GM23338 (cell line): Measurements from ENCODE around the gene ICAM2. TPM values are rescaled to one million over a fixed set of nuclear protein-coding genes. Genes with fewer than 3 reads are reported as not detected.

Experiments
- ATAC-seq: fragments of 200-7000 bp; cut with Tn5 transposase; 3 replicates; pipeline ENCODE4 v1.9.1; 2020
- DNase-seq: peaks from one replicate; pipeline ENCODE4 v3.0.0-alpha.2; 2015; ENCODE audit warnings: low spot score
- H2AFZ ChIP-seq: fragments of 200-600 bp; sonication (generic); 2 replicates; pipeline ENCODE4 v1.8.0; 2016; ENCODE audit warnings: antibody characterized with exemption, mild to moderate bottlenecking, moderate library complexity
- H3F3A ChIP-seq: fragments of 200-600 bp; sonication (generic); replicated peaks from 2 replicates; pipeline ENCODE4 v1.8.0; 2017; ENCODE audit warnings: antibody characterized with exemption, mixed run types, low read depth
- H3K27ac ChIP-seq: fragments of 200-600 bp; sonication (generic); 2 replicates; pipeline ENCODE4 v1.6.1; 2016; ENCODE audit warnings: low read depth
- H3K27me3 ChIP-seq: fragments of 200-600 bp; sonication (generic); 2 replicates; pipeline ENCODE4 v1.8.0; 2016; ENCODE audit warnings: mild to moderate bottlenecking, mixed run types, moderate library complexity; ENCODE audit not compliant: insufficient read depth
- H3K36me3 ChIP-seq: fragments of 200-600 bp; sonication (generic); 2 replicates; pipeline ENCODE4 v1.8.0; 2016; ENCODE audit warnings: mild to moderate bottlenecking; ENCODE audit not compliant: insufficient read depth
- H3K4me1 ChIP-seq: fragments of 200-600 bp; sonication (generic); 2 replicates; pipeline ENCODE4 v1.8.0; 2016; ENCODE audit warnings: mild to moderate bottlenecking, moderate library complexity; ENCODE audit not compliant: insufficient read depth
- H3K4me2 ChIP-seq: fragments of 200-600 bp; sonication (generic); 2 replicates; pipeline ENCODE4 v1.7.1; 2017; ENCODE audit warnings: mixed run types
- H3K4me3 ChIP-seq: fragments of 200-600 bp; sonication (generic); 2 replicates; pipeline ENCODE4 v1.6.1; 2016; ENCODE audit warnings: mixed run types
- H3K79me2 ChIP-seq: fragments of 200-600 bp; sonication (generic); replicated peaks from 2 replicates; pipeline ENCODE4 v1.8.0; 2017; ENCODE audit warnings: mild to moderate bottlenecking; ENCODE audit not compliant: insufficient read depth
- H3K9me2 ChIP-seq: fragments of 200-600 bp; sonication (generic); 2 replicates; pipeline ENCODE4 v1.8.0; 2017; ENCODE audit not compliant: insufficient read depth
- H4K20me1 ChIP-seq: fragments of 200-600 bp; sonication (generic); replicated peaks from 2 replicates; pipeline ENCODE4 v1.8.0; 2017; ENCODE audit warnings: mild to moderate bottlenecking; ENCODE audit not compliant: insufficient read depth
- H3K27ac Mint-ChIP-seq: 2 replicates; pipeline ENCODE4 v1.8.0; 2020; ENCODE audit warnings: inconsistent platforms, mild to moderate bottlenecking, moderate library complexity, mixed read lengths
- H3K27me3 Mint-ChIP-seq: 3 replicates; pipeline ENCODE4 v1.8.0; 2022; ENCODE audit warnings: low read depth, mild to moderate bottlenecking, moderate library complexity, mixed read lengths, inconsistent platforms; ENCODE audit not compliant: insufficient read depth, poor library complexity
- H3K36me3 Mint-ChIP-seq: 3 replicates; pipeline ENCODE4 v1.8.0; 2021; ENCODE audit warnings: low read depth, mild to moderate bottlenecking, inconsistent platforms, moderate library complexity, mixed read lengths
- H3K4me1 Mint-ChIP-seq: 3 replicates; pipeline ENCODE4 v1.8.0; 2020; ENCODE audit warnings: mild to moderate bottlenecking, inconsistent platforms, mixed read lengths
- H3K4me3 Mint-ChIP-seq: 3 replicates; pipeline ENCODE4 v1.8.0; 2021; ENCODE audit warnings: moderate library complexity, mild to moderate bottlenecking, inconsistent platforms, mixed read lengths
- H3K9me3 Mint-ChIP-seq: 3 replicates; pipeline ENCODE4 v1.8.0; 2020; ENCODE audit warnings: moderate library complexity, mild to moderate bottlenecking, inconsistent platforms, mixed read lengths
- CREB1 ChIP-seq: fragments of 250-450 bp; sonication (Bioruptor Pico); IDR thresholded peaks from 2 replicates; pipeline ENCODE4 v1.5.0; 2020; ENCODE audit warnings: low read depth, mild to moderate bottlenecking, moderate library complexity
- EZH2 ChIP-seq: fragments of 200-600 bp; sonication (generic); IDR thresholded peaks from one replicate; pipeline ENCODE4 v1.8.0; 2017; ENCODE audit warnings: antibody characterized with exemption, mild to moderate bottlenecking, low read depth; ENCODE audit not compliant: unreplicated experiment
- EZH2phosphoT487 ChIP-seq: fragments of 200-600 bp; sonication (generic); IDR thresholded peaks from one replicate; pipeline ENCODE4 v1.8.1; 2018; ENCODE audit warnings: antibody characterized with exemption; ENCODE audit not compliant: unreplicated experiment
- JUNB ChIP-seq: IDR thresholded peaks from one replicate; pipeline ENCODE4 v1.6.1; 2016; ENCODE audit warnings: antibody characterized with exemption; ENCODE audit not compliant: unreplicated experiment
- NANOG ChIP-seq: IDR thresholded peaks from 2 replicates; pipeline ENCODE4 v1.6.1; 2016; ENCODE audit warnings: antibody characterized with exemption, borderline replicate concordance
- POLR2AphosphoS5 ChIP-seq: IDR thresholded peaks from 2 replicates; pipeline ENCODE4 v1.6.1; 2016; ENCODE audit warnings: antibody characterized with exemption, low read depth
- STAT1 ChIP-seq: IDR thresholded peaks from one replicate; pipeline ENCODE4 v1.6.1; 2016; ENCODE audit warnings: antibody characterized with exemption; ENCODE audit not compliant: unreplicated experiment
- ZNF114 ChIP-seq: fragments of 250-450 bp; sonication (Bioruptor Pico); IDR thresholded peaks from 2 replicates; pipeline ENCODE4 v1.5.0; 2020; ENCODE audit warnings: mild to moderate bottlenecking, moderate library complexity
- ZNF331 ChIP-seq: fragments of 250-450 bp; sonication (Bioruptor Pico); IDR thresholded peaks from 2 replicates; pipeline ENCODE4 v1.5.0; 2020; ENCODE audit warnings: low read depth, mild to moderate bottlenecking, moderate library complexity
- polyA plus RNA-seq: library from polyadenylated mRNA; unstranded; fragments of >200 nt; fragmentation: Nextera tagmentation; extraction: Ambion mirVana; gene quantifications from 2 replicates; pipeline ENCODE4 v1.2.1, GENCODE V29; 2016
- total RNA-seq: library from RNA; depleted of rRNA; stranded (reverse); fragments of >200 nt; shearing (Covaris generic); gene quantifications from 2 replicates; pipeline ENCODE4 v1.2.3, GENCODE V29; 2014
- TF ChIP-seq, protein P1 (sequence below): fragments of 250-450 bp; sonication (Bioruptor Pico); IDR thresholded peaks from 2 replicates; pipeline ENCODE4 v1.5.0; 2020; ENCODE audit warnings: mild to moderate bottlenecking, moderate library complexity
- TF ChIP-seq, protein P2 (sequence below): IDR thresholded peaks from 2 replicates; pipeline ENCODE4 v1.6.1; 2016; ENCODE audit warnings: antibody characterized with exemption
- TF ChIP-seq, protein P3 (sequence below), 2 experiments: fragments of 200-600 bp in 1 of 2; sonication (generic) in 1 of 2; conservative IDR thresholded peaks; 2 replicates each; pipeline versions ENCODE4 v1.5.1 to v1.6.1; 2016 to 2017; ENCODE audit warnings: antibody characterized with exemption in 2 of 2, low read depth in 2 of 2, mild to moderate bottlenecking in 2 of 2, moderate library complexity in 1 of 2
- TF ChIP-seq, protein P4 (sequence below): IDR thresholded peaks from one replicate; pipeline ENCODE4 v1.6.1; 2018; ENCODE audit warnings: antibody characterized with exemption; ENCODE audit not compliant: unreplicated experiment

Gene ICAM2
- total and polyA plus RNA-seq, 2 experiments from 2014 or later, result 0.31 to 0.86 TPM

DNA sequence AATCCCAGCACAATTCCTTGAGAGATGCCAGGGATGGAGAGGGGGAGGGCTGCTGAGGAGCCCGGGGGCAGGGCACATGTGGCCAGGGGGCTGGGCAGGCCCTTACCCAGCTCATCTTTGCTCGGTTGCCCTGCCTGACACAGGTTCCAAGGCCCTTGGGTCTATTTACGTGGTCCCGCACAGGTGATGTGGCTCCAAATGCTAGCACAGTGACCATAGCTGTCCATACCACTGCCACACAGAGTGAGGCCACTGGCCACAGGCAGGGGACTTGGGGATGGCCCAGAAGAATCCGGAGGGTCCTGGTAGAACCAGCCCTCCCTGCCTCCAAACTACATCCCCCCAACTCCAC, 32.3 kb downstream of the ICAM2 start:
- Histone ChIP-seq H3K27me3 (no peaks in the 10 kb centered on the region), H4K20me1 (no peaks in the 10 kb centered on the region), H3F3A (no peaks in the 10 kb centered on the region), H3K4me3 (no peak overlapping the region), H2AFZ (no peak overlapping the region; the same call in 1 of the 2 replicates), H3K4me1 (peaks cover 5% of the 10 kb centered on the region; the same call in 1 of the 2 replicates), H3K9me2 (no peaks in the 10 kb centered on the region), H3K79me2 (no peaks in the 10 kb centered on the region), H3K36me3 (no peaks in the 10 kb centered on the region), H3K4me2 (peak overlapping the region; percentile 66; the same call in 1 of the 2 replicates), H3K27ac (no peak overlapping the region)
- TF ChIP-seq STAT1 (no peak), ZNF331 (CRISPR knock-in tag) (no peak), EZH2phosphoT487 (no peak), JUNB (no peak), ZNF114 (CRISPR knock-in tag) (no peak), POLR2AphosphoS5 (no peak), CREB1 (CRISPR knock-in tag) (no peak), EZH2 (no peak), NANOG (no peak)
- TF ChIP-seq, protein P1, sequence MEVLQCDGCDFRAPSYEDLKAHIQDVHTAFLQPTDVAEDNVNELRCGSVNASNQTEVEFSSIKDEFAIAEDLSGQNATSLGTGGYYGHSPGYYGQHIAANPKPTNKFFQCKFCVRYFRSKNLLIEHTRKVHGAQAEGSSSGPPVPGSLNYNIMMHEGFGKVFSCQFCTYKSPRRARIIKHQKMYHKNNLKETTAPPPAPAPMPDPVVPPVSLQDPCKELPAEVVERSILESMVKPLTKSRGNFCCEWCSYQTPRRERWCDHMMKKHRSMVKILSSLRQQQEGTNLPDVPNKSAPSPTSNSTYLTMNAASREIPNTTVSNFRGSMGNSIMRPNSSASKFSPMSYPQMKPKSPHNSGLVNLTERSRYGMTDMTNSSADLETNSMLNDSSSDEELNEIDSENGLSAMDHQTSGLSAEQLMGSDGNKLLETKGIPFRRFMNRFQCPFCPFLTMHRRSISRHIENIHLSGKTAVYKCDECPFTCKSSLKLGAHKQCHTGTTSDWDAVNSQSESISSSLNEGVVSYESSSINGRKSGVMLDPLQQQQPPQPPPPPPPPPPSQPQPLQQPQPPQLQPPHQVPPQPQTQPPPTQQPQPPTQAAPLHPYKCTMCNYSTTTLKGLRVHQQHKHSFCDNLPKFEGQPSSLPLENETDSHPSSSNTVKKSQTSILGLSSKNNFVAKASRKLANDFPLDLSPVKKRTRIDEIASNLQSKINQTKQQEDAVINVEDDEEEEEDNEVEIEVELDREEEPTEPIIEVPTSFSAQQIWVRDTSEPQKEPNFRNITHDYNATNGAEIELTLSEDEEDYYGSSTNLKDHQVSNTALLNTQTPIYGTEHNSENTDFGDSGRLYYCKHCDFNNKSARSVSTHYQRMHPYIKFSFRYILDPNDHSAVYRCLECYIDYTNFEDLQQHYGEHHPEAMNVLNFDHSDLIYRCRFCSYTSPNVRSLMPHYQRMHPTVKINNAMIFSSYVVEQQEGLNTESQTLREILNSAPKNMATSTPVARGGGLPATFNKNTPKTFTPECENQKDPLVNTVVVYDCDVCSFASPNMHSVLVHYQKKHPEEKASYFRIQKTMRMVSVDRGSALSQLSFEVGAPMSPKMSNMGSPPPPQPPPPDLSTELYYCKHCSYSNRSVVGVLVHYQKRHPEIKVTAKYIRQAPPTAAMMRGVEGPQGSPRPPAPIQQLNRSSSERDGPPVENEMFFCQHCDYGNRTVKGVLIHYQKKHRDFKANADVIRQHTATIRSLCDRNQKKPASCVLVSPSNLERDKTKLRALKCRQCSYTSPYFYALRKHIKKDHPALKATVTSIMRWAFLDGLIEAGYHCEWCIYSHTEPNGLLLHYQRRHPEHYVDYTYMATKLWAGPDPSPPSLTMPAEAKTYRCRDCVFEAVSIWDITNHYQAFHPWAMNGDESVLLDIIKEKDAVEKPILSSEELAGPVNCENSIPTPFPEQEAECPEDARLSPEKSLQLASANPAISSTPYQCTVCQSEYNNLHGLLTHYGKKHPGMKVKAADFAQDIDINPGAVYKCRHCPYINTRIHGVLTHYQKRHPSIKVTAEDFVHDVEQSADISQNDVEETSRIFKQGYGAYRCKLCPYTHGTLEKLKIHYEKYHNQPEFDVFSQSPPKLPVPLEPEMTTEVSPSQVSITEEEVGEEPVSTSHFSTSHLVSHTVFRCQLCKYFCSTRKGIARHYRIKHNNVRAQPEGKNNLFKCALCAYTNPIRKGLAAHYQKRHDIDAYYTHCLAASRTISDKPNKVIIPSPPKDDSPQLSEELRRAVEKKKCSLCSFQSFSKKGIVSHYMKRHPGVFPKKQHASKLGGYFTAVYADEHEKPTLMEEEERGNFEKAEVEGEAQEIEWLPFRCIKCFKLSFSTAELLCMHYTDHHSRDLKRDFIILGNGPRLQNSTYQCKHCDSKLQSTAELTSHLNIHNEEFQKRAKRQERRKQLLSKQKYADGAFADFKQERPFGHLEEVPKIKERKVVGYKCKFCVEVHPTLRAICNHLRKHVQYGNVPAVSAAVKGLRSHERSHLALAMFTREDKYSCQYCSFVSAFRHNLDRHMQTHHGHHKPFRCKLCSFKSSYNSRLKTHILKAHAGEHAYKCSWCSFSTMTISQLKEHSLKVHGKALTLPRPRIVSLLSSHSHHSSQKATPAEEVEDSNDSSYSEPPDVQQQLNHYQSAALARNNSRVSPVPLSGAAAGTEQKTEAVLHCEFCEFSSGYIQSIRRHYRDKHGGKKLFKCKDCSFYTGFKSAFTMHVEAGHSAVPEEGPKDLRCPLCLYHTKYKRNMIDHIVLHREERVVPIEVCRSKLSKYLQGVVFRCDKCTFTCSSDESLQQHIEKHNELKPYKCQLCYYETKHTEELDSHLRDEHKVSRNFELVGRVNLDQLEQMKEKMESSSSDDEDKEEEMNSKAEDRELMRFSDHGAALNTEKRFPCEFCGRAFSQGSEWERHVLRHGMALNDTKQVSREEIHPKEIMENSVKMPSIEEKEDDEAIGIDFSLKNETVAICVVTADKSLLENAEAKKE (CRISPR knock-in tag), result no peak
- TF ChIP-seq, protein P2, sequence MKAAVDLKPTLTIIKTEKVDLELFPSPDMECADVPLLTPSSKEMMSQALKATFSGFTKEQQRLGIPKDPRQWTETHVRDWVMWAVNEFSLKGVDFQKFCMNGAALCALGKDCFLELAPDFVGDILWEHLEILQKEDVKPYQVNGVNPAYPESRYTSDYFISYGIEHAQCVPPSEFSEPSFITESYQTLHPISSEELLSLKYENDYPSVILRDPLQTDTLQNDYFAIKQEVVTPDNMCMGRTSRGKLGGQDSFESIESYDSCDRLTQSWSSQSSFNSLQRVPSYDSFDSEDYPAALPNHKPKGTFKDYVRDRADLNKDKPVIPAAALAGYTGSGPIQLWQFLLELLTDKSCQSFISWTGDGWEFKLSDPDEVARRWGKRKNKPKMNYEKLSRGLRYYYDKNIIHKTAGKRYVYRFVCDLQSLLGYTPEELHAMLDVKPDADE, result no peak
- TF ChIP-seq, protein P3, sequence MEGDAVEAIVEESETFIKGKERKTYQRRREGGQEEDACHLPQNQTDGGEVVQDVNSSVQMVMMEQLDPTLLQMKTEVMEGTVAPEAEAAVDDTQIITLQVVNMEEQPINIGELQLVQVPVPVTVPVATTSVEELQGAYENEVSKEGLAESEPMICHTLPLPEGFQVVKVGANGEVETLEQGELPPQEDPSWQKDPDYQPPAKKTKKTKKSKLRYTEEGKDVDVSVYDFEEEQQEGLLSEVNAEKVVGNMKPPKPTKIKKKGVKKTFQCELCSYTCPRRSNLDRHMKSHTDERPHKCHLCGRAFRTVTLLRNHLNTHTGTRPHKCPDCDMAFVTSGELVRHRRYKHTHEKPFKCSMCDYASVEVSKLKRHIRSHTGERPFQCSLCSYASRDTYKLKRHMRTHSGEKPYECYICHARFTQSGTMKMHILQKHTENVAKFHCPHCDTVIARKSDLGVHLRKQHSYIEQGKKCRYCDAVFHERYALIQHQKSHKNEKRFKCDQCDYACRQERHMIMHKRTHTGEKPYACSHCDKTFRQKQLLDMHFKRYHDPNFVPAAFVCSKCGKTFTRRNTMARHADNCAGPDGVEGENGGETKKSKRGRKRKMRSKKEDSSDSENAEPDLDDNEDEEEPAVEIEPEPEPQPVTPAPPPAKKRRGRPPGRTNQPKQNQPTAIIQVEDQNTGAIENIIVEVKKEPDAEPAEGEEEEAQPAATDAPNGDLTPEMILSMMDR (conservative IDR thresholded peaks at IDR 0.05; ENCODE audit: low read depth in 2 of 2), result no peak
- TF ChIP-seq, protein P4, sequence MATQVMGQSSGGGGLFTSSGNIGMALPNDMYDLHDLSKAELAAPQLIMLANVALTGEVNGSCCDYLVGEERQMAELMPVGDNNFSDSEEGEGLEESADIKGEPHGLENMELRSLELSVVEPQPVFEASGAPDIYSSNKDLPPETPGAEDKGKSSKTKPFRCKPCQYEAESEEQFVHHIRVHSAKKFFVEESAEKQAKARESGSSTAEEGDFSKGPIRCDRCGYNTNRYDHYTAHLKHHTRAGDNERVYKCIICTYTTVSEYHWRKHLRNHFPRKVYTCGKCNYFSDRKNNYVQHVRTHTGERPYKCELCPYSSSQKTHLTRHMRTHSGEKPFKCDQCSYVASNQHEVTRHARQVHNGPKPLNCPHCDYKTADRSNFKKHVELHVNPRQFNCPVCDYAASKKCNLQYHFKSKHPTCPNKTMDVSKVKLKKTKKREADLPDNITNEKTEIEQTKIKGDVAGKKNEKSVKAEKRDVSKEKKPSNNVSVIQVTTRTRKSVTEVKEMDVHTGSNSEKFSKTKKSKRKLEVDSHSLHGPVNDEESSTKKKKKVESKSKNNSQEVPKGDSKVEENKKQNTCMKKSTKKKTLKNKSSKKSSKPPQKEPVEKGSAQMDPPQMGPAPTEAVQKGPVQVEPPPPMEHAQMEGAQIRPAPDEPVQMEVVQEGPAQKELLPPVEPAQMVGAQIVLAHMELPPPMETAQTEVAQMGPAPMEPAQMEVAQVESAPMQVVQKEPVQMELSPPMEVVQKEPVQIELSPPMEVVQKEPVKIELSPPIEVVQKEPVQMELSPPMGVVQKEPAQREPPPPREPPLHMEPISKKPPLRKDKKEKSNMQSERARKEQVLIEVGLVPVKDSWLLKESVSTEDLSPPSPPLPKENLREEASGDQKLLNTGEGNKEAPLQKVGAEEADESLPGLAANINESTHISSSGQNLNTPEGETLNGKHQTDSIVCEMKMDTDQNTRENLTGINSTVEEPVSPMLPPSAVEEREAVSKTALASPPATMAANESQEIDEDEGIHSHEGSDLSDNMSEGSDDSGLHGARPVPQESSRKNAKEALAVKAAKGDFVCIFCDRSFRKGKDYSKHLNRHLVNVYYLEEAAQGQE, result no peak
- peaks cover 23% of the 10 kb centered on the region for H3K4me1 Mint-ChIP-seq
- H3K4me3 Mint-ChIP-seq, result no peak overlapping the region
- H3K27me3 Mint-ChIP-seq, result peaks cover 19% of the 10 kb centered on the region
- peaks cover 3% of the 10 kb centered on the region; the same call in 2 of the 3 replicates for H3K9me3 Mint-ChIP-seq
- no peak for DNase-seq
- no peak for ATAC-seq
- H3K27ac Mint-ChIP-seq, result no peak overlapping the region
- H3K36me3 Mint-ChIP-seq, result no peaks in the 10 kb centered on the region
